GM18868 (cell line): ENCODE measurements around the gene MTMR4.
A peak's percentile ranks its signal among the peaks of the same experiment; 100 is the strongest.
"Not testable (repeated sequence)": the region's sequence is repeated elsewhere in the genome, so short reads cannot be mapped to it uniquely, and the experiment has no call there.

Source experiments
- ATAC-seq: cut with Tn5 transposase; IDR thresholded peaks from one replicate; pipeline ENCODE4 v1.9.1; 2021; ENCODE audit warnings: mild to moderate bottlenecking, moderate library complexity; ENCODE audit not compliant: unreplicated experiment

MTMR4 gene

DNA sequence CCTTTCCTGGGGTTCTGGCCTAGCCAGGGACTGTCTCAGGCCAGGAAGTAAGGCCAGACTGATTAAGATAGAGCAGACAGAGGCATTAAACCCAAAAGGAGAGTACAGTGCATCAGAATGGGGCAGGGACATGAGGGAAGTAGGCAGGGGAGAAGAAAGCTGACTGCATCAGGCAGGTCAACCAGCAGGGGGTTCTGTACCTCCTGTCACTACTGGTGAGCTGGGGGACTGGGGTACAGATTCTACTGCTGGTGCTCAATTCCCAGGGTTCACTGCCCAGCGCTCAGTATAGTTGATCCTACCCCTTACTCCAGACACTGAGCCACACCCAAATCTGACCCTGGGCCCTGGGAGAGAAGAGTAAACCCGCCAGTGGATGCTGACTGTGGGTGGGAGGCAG is 12.9 kb upstream of the MTMR4 start:
- ATAC-seq, result no peak

DNA sequence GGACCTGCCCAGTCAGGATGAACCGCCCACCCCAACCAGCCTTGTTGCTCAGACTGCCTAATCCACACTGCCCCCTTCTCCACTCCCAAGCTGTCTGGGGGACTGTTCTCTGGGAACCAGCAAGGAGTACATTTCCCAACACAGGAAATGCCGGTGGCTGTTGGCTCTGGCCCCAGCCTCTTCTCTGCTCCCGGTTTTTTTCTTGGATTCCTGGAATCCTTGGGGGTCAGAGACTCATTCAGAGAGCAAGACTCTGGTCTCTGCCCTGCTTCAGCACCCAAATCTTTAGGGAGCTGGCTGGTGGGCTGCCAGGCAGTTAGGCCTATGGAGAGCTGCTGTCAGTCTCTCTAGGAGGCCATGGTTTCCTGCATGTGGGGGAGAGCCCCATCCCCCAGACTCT is 10.8 kb upstream of the MTMR4 start:
- ATAC-seq, result no peak

DNA sequence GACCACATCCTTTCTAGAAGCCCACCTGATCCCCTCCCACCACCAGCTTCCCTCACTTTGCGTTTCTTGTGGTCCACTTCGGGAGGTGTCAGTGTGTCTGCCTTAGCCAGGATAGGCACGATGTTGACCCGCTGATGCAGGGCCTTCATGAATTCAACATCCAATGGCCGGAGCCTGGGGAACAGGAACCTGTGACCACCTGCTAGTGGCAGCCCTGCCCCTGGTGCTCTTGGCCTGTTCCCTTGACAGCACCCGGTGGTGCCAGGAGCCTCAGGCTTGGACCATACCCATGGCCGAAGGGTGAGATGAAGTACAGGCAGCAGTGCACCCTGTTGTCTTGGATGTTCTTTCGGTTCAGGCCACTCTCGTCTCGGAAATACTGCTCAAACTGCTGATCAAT is 7.2 kb upstream of the MTMR4 start:
- no peak for ATAC-seq

DNA sequence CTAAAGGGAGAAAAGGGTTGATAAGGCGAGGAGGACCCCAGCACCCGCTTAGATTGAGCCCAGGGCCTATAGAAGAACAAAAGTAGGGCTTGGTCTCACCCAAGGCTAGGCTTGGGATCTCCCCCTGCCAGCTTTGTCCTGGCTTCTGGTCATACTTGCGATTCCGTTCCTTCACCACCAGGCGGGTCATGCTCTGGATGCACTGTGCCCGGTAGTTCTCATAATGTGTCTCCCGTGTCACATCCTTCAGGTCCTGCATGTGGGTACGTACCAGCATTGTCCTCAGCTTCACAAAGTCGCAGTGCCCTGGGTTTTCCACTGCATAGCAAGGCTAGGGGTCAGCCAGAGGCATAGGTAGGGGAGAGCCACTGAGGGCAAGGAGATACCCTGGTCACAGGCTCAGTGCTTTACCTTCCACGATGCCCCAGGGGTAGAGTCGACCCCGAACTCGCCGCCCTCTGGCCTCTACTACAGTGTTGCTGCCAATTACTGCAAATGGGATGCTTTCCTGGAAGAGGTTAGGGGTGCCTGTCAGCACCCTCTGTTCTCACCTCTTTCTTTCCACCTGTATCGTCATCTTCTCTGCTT is 6.5 kb upstream of the MTMR4 start:
- ATAC-seq, result no peak

DNA sequence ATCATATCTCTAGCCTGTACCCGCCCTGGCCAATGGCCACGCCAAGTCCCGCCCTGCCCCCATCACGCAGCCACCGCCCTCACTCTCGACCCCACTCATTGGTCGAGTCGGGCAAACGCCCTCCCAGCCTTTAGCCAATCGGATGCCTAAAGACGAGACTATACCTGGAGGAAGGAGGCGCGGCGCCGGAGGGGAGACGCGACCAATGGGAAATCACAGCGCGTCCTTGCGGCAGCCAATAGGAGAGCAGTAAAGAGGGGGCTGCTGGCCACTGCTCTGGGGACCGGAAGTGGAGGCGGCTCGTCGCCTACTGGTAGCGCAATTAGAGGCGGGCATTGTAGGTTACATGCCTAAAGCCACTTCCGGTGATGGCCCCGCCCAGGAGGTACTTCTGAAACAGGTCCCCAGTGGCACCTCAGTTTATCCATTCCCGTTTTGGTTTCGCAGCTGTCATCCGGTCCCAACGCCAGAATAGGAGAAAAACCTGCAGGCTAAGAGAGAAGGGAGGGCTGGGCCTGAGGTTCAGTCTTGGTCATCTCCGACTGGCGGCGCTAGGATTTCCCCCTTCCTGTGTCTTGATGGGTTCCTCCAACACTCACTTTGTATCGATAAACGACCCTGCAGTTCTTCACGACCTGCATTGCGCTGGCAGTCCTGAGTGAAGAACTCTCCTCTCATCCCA is 3.6 kb upstream of the MTMR4 start:
- ATAC-seq, result peak; percentile 77

DNA sequence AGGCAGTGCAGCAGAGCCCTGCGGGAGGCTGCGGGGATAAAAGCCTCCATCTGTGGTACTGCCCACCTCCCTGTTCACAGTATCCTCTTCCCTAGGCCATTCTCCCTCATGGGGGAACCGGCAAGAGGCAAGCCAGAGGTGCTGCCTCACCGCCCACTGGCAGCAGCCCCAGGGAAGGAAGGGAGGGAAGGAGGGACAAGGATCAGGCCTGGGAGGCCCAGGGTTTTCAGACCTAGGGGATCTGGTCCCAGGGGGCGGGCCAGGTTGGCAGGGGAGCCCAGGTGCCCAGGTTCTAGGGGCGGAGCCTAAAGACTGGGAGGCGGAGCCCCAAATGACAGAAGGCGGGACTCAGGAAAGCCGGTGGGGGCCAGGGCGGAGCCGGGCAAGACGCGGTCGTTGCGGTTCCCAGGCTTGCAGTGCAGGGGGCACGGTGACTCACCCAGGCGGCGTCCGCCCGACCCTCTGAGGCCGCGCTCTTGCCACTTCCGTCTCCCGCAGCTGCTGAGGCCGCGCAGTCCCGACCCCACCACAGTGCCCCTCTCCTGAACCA is 3.0 kb upstream of the MTMR4 start:
- ATAC-seq, result no peak

DNA sequence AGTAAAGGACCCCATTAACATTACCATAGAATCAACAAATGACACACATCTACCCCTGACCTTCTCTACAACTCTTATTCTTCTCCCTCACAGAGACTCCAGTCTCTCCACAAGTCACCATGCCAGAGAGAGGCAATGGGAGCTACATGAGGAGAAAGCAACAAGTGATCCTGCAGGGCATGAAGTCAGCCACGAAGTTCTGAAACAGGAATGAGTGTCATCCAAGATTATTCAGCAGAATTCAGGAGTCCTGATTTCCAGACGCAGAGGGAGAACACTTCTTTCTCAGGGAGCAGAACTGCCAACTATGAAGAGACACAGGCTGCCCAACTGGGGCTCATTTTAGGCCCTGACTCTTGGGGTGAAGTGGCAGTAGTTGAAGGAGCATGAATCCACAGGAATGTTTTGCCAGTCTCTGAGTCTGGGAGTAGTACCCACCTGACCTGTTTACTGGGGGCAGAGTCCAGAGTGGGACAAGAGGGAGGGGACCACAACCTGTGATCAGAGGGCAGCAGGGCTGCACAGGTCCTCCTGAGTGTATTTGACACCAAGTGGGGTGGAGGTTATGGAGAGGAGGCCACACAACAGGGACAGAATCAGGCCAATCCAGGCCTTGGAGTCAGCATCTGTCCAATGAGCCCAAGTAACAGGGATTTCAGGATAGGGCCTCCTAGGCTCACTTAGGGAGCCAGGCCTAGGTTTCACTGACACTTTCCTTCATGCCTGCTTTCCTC is 2.4 kb upstream of the MTMR4 start:
- ATAC-seq, result no peak

DNA sequence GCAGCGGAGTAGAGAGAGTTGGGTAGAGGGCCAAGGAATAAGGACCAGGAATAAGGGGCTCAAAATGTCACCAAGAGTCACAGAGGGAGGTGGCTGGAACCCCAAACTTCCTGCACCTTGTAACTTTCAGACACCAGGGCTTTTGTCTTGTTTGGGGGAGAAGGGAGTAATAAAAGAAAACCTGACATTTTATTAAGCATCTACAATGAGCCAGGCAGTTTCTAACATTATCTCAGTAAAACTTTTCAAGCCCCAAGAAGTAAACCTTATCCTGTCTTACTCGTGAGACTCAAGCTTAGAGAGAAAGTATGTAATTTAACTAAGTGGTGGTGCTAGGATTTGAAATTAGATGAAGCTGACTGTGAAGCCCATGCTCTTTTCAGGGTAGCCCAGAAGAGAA is 848 bp upstream of the MTMR4 start:
- ATAC-seq, result no peak

DNA sequence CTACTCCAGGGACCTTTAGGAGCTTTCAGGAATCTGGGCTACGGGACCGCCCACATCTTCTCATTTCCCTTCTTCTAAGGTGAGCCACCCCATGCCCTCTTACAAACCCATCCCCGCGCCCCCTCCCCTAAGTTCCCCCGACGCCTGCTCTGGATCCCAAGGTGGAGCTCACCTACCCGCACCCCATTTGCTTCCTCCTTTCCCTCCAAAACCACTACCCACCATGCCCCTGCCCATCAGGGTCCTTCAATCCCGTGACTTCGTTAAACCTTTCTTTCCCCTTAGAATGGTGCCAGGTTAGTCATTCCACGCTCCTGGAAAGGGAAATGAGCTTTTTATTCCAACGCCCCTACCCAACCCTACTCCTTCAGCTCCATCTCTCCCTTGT is 326 bp upstream of the MTMR4 start:
- no peak for ATAC-seq

DNA sequence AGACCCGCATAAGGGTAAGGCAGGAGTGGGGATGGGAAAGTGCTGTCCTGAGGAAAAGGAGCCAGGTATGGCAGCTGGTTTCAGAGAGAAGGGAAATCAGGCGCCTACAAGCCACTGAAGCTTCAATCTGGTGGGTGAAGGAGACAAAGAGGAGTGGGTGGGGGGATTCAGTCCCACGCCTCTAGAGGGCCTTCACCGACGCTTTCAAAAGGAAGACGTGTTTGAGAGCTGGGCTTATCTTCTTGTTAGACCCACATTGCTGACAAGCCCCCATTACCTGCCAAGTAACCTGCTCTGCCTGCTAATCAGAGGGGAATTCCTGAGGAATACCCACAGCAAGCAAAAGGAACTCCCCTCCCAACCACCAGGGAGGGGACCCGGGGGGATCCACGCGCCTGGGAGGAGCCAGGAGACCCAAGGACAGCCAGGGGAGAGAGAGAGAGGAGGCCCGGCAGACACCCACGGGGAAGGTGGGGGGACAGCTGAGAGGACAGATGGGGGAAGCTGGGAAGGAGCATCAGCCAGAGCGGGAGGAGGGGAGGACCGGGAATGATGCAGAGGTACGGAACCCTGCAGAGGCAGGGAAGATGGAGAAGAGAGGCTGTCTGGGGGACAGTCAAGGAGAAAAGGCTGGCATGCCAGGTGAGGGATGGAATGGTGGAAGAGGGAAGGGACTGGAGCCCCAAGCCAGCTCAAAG is 1.0 kb downstream of the MTMR4 start:
- ATAC-seq, result no peak

DNA sequence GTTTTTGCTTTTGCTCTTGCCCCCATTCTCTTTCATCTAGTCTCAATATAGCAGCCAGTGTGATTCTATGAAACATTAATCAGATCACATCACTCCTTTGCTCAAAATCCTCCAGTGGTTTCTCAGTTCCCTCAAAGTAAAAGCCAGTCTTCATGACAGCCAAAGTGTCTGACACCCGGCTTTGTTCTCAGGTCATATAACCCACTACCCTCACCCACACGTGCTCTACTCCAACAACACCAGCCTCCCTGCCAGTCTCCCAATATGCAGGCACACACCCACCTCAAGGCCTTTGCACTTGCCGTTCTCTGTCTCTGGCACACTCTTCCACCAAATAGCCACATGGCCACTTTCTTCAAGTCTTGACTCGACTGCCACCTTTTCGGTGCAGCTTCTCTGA is 4.4 kb downstream of the MTMR4 start:
- ATAC-seq, result no peak

DNA sequence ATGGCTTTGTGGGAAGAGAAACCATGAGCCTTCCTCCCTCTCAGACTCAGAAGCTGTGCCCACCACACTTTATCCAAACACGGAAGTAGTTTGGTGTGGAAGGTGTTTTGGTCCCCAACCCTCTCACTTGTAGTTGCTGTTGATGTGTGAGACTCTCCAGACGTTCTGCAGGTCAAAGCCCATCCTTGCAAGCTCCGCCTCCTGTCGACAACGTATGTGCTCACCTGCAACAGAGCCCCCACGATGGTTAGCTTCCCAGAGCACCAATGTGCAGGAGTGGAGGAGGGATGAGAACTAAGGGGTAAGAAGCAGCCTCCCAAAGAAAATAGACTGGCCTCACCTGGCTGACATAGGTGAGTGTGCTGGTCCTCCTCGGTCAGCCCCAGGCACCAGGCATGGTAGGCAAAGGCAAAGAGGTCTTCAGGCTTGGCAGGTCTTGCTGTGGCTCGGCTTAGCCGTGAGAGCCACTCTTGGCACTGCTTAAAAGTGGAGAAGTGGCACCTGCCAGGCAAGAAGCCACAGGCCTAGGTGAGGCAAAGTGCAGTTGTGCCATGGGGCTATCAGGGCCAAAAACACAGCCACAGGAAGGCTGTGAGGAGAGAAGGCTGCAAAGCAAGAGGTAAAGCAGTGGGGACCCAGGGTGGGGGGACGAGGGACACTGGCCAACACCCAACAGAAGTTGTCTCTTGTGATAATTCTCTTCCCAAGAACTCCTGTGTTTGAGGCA is 5.9 kb downstream of the MTMR4 start:
- no peak for ATAC-seq

DNA sequence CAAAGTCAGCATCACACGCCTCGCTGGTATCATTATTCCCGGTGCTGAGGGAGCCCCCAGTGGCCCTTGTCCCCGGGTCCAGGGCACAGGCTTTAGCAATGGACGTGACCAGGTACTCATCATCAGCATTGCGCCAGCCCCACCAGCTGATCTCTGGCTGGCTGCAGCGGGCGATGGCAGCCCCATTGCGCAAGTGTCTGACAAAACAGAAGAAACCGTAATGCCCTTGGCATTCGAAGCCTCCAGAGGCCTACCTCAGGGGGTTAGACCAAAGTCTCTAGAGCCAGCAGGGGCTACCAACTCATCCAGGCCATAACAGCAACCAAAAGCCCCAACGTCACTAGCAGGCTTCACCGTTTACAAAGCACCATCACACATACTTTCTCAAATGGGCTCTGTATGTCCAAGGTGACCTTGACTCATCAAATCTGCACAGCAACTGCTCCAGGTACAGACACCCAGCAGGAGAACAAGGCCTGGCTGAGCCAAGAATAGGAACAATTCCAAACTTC is 7.3 kb downstream of the MTMR4 start:
- ATAC-seq, result no peak

DNA sequence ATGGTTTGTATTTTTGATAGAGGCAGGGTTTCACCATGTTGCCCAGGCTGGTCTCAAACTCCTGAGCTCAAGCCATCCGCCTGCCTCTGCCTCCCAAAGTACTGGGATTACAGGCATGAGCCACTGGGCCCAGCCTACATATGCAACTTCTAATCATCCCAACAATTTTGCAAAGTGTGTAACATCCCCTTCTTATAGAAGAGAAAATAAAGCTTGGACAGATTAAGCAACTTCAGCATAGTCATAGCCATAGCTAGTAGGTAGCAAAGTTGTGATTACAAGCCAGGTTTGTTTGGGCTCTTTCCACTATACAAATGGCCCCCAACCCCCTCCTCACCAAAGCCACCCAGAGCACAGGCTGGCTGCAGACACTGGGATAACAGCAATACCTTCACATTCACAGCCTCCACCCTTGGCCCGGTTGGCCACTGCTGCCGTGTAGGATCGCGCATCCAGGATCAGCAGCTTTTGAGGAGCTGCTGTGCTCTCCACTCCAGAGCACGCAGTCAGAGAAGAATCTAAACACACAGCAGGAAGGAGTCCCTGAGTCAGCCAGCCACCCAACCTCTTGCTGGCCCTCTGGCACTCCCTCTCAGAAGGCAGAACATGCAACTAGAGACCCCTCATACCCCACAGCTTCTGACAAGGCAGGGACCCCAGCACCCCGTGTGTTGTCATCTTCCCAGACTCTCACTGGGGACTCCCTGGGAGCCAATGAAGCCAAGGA is 7.9 kb downstream of the MTMR4 start:
- ATAC-seq, result no peak

DNA sequence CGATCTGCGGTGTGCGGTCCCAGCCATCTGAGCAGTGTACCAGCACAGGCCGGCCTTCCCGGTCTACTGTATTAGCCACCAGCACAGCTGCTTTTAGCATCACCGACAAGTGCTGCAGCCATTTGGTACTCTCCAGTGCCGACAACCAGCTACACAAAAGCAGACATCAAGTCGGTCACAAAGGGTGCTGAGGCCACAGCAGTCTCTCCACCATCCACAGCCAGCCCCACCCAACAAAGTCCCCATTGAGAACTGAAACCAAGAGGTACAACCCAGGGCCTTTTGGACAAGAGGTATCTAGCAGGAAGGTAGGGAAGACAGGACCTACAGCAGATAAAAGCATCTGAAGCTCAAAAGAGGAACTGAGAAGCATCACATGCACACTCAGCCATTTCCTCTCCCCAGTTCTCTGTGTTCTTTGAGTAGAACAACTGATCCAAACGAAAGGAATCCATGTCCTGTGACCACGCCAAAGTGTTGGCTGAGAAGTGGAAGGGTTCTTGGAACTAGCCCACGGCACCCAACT is 9.5 kb downstream of the MTMR4 start:
- ATAC-seq, result peak; percentile 93

DNA sequence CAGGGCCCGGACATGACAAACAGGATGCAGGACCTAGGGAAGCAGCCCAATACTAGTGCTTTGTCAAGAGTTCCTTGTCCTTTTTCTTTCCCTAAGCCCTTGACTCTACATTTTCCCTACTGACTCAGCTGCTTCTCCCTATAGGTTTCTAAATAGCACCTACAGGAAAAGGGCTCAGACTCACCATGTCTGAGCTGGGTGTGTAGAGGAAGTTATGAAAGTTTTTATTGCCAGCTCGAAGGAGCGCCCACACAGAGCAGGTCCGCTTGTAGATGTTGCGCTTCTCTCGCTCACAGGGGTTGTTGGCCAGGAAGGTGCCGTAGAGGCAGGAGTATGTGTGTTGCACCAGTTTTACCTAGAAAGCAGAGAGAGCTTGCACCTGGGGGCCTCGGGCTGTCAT is 10.6 kb downstream of the MTMR4 start:
- no peak for ATAC-seq

DNA sequence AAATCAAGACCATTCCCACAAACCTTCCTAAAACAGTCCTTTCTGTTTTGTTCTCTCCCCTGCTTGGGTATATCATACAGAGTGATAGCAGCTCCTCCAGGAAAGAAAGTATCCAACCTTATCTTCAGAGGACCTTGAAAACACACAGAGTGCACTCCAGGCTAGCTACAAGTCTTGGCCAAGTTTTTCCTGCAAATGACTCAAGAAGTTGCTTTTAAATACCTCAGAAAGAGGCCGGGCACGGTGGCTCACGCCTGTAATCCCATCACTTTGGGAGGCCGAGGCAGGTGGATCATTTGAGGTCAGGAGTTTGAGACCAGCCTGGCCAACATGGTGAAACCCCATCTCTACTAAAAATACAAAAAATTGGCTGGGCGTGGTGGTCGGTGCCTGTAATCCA is 11.3 kb downstream of the MTMR4 start:
- ATAC-seq, result not testable (repeated sequence)

DNA sequence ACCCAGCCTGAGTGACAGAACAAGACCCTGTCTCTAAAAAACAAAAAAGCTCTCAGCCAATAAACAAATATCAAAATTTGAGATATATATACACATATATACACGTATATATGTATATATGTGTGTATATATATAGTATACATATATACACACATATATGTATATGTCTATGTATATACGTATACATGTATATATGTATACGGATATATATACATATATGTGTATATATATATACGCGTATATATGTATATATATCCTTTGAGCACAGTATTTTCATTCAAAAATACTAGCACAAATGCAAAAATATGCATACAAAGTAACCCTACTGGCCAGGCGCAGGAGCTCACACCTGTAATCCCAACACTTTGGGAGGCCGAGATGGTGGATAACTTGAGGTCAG is 13.0 kb downstream of the MTMR4 start:
- no peak for ATAC-seq

DNA sequence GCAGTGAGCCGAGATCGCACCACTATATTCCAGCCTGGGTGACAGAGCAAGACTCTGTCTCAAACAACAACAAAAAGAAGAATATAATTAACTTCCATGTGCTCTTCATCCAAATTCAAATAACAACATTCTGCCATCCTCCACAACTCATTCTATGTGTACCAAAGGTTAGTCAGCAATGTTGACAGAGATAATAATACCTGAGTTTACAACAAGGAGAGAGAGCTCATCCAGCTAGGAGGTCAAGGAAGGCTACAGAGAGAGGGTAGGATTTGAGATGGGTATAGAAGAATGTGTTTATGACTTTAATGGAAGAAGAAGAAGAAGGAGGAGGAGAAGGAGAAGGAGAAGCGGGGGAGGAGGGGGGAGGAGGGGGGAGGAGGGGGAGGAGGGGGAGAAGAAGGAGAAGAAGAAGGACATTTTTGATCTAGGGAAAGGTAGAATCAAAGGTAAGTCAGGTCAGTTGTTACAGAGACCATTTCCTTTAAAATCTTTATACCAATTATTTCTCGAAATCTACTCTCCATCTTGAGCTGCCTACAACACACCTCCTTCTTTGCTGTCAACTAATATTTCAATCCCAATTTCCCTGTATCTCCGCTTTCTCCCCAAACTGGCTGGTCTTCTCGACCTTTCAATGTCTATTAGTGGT is 16.1 kb downstream of the MTMR4 start:
- ATAC-seq, result no peak
